PC-9 (cell line): ENCODE measurements around the gene IKZF4.

Experiments used
- EZH2 ChIP-seq: fragments of 200-600 bp; sonication (generic); IDR thresholded peaks from 2 replicates; pipeline ENCODE4 v1.8.0; 2017; ENCODE audit warnings: antibody characterized with exemption, low read depth
- TF ChIP-seq, protein P1 (sequence below): fragments of 200-600 bp; sonication (generic); conservative IDR thresholded peaks from 2 replicates; pipeline ENCODE4 v1.6.1; 2017; ENCODE audit warnings: mixed run types, antibody characterized with exemption, mild to moderate bottlenecking, moderate library complexity

DNA sequence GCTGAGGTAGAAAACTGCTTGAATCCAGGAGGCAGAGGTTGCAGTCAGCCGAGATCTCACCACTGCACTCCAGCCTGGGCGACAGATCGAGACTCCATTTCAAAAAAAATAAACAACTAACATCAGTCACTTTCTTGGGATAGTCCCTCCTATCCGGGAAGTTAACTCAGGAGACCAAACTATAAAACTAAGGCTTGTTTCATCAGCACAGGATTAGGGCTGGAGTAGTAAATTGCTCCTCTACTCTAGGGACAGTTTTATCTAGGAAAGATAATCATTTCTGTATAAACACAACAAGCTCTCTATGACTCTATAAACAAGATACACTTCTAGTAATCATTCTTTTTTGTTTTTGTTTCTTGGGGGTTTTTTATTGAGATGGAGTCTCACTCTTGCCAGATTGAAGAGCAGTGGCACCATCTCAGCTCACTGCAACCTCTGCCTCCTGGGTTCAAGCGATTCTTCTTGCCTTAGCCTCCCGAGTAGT lies 32.6 kb downstream of the IKZF4 start:
- no peak for TF ChIP-seq EZH2
- TF ChIP-seq, protein P1, sequence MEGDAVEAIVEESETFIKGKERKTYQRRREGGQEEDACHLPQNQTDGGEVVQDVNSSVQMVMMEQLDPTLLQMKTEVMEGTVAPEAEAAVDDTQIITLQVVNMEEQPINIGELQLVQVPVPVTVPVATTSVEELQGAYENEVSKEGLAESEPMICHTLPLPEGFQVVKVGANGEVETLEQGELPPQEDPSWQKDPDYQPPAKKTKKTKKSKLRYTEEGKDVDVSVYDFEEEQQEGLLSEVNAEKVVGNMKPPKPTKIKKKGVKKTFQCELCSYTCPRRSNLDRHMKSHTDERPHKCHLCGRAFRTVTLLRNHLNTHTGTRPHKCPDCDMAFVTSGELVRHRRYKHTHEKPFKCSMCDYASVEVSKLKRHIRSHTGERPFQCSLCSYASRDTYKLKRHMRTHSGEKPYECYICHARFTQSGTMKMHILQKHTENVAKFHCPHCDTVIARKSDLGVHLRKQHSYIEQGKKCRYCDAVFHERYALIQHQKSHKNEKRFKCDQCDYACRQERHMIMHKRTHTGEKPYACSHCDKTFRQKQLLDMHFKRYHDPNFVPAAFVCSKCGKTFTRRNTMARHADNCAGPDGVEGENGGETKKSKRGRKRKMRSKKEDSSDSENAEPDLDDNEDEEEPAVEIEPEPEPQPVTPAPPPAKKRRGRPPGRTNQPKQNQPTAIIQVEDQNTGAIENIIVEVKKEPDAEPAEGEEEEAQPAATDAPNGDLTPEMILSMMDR: no peak
